ENCODE measurements around the gene SH2D1B. TPM values are rescaled to one million over a fixed set of nuclear protein-coding genes. Genes with fewer than 3 reads are reported as not detected.
A peak's percentile ranks its signal among the peaks of the same experiment; 100 is the strongest.

Gene SH2D1B
- polyA plus RNA-seq, 1 of the 3 experiments (the other 2 are of a cell fraction), result not detected

GRCh38 chr1:162383516-162383915, 28.4 kb downstream of the SH2D1B start:
- CTCF ChIA-PET, result interaction anchor here (0.5 to 2.3 kb wide), 4 partner anchors 8 to 327 kb away, joined by 3 to 12 read pairs (median 4); no protein-coding TSS in a partner anchor
- POLR2A ChIA-PET, result no interaction called here
- Histone ChIP-seq H3K27me3 (ENCODE audit: insufficient read depth) (peaks cover 5% of the 10 kb centered on the region; the same call in 1 of the 2 replicates), H3F3A (replicated peaks; ENCODE audit: insufficient read depth) (no peaks in the 10 kb centered on the region), H3K4me2 (no peak overlapping the region), H3K27ac (ENCODE audit: low read depth in 2 of 2, low read length in 1 of 2) (no peak overlapping the region), H4K20me1 (ENCODE audit: insufficient read depth) (no peaks in the 10 kb centered on the region), H3K4me1 (ENCODE audit: control insufficient read depth in 1 of 2, insufficient read depth in 2 of 2, low read depth in 1 of 2, low read length in 1 of 2) (no peaks in the 10 kb centered on the region; a peak in 1 of 4 replicates), H3K4me3 (ENCODE audit: low read depth in 2 of 2, low read length in 1 of 2) (no peak overlapping the region), H3K9ac (no peak overlapping the region), H2AFZ (ENCODE audit: low read depth) (no peak overlapping the region), H3K9me2 (no peaks in the 10 kb centered on the region), H3K9me3 (no peaks in the 10 kb centered on the region), H3K79me2 (ENCODE audit: insufficient read depth) (no peaks in the 10 kb centered on the region), H3K36me3 (replicated peaks in 1 of 2; ENCODE audit: control insufficient read depth in 1 of 2, insufficient read depth in 2 of 2, low read length in 1 of 2) (no peaks in the 10 kb centered on the region)
- no peak for TF ChIP-seq RFX5 (IDR thresholded peaks at IDR 0.05; ENCODE audit: low read length)
- no peak for TF ChIP-seq GABPA (IDR thresholded peaks at IDR 0.05; ENCODE audit: low read depth)
- TF ChIP-seq SMC3 (IDR thresholded peaks at IDR 0.05; ENCODE audit: low read depth, low read length), result no peak
- no peak for TF ChIP-seq NRF1 (IDR thresholded peaks at IDR 0.05; ENCODE audit: low read depth, low read length)
- TF ChIP-seq MEF2A (IDR thresholded peaks at IDR 0.05; ENCODE audit: borderline replicate concordance, low read depth), result no peak
- TF ChIP-seq USF1 (IDR thresholded peaks at IDR 0.05; ENCODE audit: borderline replicate concordance, low read depth), result no peak
- no peak for TF ChIP-seq POLR2AphosphoS5 (IDR thresholded peaks at IDR 0.05; ENCODE audit: low read depth, low read length)
- TF ChIP-seq USF2 (IDR thresholded peaks at IDR 0.05; ENCODE audit: borderline replicate concordance, low read depth, low read length), result no peak
- TF ChIP-seq FOXJ3 (CRISPR knock-in tag; IDR thresholded peaks at IDR 0.05), result no peak
- TF ChIP-seq CTCF (IDR thresholded peaks at IDR 0.05), result no peak
- TF ChIP-seq YY1 (IDR thresholded peaks at IDR 0.05; ENCODE audit: low read depth), result no peak
- peak; percentile 8 for DNase-seq
- 78% methylated on average over 7 of the region's 8 CpGs for WGBS (ENCODE audit: low lambda C conversion rate)

GRCh38 chr1:162383091-162383490, 28.8 kb downstream of the SH2D1B start:
- Histone ChIP-seq H2AFZ (ENCODE audit: low read depth) (no peak overlapping the region), H3K9me3 (no peaks in the 10 kb centered on the region), H3K27me3 (ENCODE audit: insufficient read depth) (peaks cover 5% of the 10 kb centered on the region; the same call in 1 of the 2 replicates), H4K20me1 (ENCODE audit: insufficient read depth) (no peaks in the 10 kb centered on the region), H3F3A (replicated peaks; ENCODE audit: insufficient read depth) (no peaks in the 10 kb centered on the region), H3K4me1 (ENCODE audit: control insufficient read depth in 1 of 2, insufficient read depth in 2 of 2, low read depth in 1 of 2, low read length in 1 of 2) (no peaks in the 10 kb centered on the region; a peak in 1 of 4 replicates), H3K27ac (ENCODE audit: low read depth in 2 of 2, low read length in 1 of 2) (no peak overlapping the region), H3K9me2 (no peaks in the 10 kb centered on the region), H3K79me2 (ENCODE audit: insufficient read depth) (no peaks in the 10 kb centered on the region), H3K4me3 (ENCODE audit: low read depth in 2 of 2, low read length in 1 of 2) (no peak overlapping the region), H3K9ac (no peak overlapping the region), H3K4me2 (no peak overlapping the region), H3K36me3 (replicated peaks in 1 of 2; ENCODE audit: control insufficient read depth in 1 of 2, insufficient read depth in 2 of 2, low read length in 1 of 2) (no peaks in the 10 kb centered on the region)
- ChIA-PET CTCF (interaction anchor here (0.7 to 3.0 kb wide), 4 partner anchors 9 to 327 kb away, joined by 3 to 23 read pairs (median 8); no protein-coding TSS in a partner anchor), POLR2A (no interaction called here)
- no peak for TF ChIP-seq RFX5 (IDR thresholded peaks at IDR 0.05; ENCODE audit: low read length)
- no peak for TF ChIP-seq REST (IDR thresholded peaks at IDR 0.05; ENCODE audit: low read depth, low read length)
- TF ChIP-seq TCF12 (IDR thresholded peaks at IDR 0.05), result no peak
- TF ChIP-seq USF2 (IDR thresholded peaks at IDR 0.05; ENCODE audit: borderline replicate concordance, low read depth, low read length), result no peak
- no peak for TF ChIP-seq GABPA (IDR thresholded peaks at IDR 0.05; ENCODE audit: low read depth)
- TF ChIP-seq ELF1 (IDR thresholded peaks at IDR 0.05), result no peak
- no CpG with 5 or more reads among the region's 6 CpGs for WGBS (ENCODE audit: low lambda C conversion rate)
- DNase-seq, result no peak

All from SK-N-SH (cell line).